ENCODE results near the gene TSEN54. TPM values are rescaled to one million over a fixed set of nuclear protein-coding genes. Genes with fewer than 3 reads are reported as not detected.

The TSEN54 gene
- total RNA-seq, 1 donor from 2014 or later = 21.0 TPM

DNA sequence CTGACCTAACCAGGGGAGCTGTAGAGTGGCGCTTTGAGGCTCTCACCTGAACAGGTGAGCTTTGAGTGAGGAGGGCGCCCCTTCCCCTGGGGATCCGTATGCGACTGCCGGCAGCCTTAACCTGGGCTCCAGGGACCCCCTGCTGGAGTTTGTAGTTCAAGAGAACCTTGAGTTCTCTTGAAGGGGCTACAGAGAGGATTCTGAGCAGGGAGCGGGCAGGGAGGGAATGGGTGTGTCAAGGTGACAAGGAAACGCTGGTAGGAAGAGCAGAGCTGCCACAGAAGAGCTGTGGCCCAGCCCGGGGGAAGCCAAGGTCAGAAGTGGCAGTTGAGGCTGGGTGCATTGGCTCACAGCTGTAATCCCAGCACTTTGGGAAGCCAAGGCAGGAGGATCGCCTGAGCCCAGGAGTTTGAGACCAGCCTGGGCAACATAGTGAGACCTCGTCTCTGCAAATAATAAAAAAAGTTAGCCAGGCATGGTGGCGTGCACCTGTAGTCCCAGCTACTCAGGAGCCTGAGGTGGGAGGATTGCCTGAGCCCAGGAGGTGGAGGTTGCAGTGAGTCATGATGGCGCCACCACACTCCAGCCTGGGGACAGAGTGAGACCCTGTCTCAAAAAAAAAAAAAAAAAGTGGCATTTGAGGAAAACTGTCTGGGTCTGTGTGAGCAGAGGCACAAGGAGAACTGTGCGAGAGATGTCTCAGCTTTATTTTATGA, 10.4 kb downstream of the TSEN54 start:
- TF ChIP-seq, protein P1, sequence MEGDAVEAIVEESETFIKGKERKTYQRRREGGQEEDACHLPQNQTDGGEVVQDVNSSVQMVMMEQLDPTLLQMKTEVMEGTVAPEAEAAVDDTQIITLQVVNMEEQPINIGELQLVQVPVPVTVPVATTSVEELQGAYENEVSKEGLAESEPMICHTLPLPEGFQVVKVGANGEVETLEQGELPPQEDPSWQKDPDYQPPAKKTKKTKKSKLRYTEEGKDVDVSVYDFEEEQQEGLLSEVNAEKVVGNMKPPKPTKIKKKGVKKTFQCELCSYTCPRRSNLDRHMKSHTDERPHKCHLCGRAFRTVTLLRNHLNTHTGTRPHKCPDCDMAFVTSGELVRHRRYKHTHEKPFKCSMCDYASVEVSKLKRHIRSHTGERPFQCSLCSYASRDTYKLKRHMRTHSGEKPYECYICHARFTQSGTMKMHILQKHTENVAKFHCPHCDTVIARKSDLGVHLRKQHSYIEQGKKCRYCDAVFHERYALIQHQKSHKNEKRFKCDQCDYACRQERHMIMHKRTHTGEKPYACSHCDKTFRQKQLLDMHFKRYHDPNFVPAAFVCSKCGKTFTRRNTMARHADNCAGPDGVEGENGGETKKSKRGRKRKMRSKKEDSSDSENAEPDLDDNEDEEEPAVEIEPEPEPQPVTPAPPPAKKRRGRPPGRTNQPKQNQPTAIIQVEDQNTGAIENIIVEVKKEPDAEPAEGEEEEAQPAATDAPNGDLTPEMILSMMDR (IDR thresholded peaks at IDR 0.05) = no peak
- Mint-ChIP-seq H3K27ac (no peak overlapping the region), H3K27me3 (no peaks in the 10 kb centered on the region), H3K4me3 (peak overlapping the region; percentile 77), H3K9me3 (no peaks in the 10 kb centered on the region), H3K36me3 (ENCODE audit: low read depth) (peaks cover 4% of the 10 kb centered on the region), H3K4me1 (peaks cover 10% of the 10 kb centered on the region)
- no peak for DNase-seq
- no peak for ATAC-seq (ENCODE audit: low read depth)
- ChIA-PET CTCF (interaction anchor here (0.7 to 2.5 kb wide), 2 partner anchors 10 to 62 kb away, joined by 3 to 16 read pairs; partner anchors contain the start of genes MYO15B and TSEN54), POLR2A (interaction anchor here (0.6 to 1.6 kb wide), 4 partner anchors 8 to 479 kb away, joined by 5 to 7 read pairs (median 6); partner anchors contain the start of gene TSEN54)
- intact Hi-C loops (cut with micrococcal nuclease) = no loop called here

DNA sequence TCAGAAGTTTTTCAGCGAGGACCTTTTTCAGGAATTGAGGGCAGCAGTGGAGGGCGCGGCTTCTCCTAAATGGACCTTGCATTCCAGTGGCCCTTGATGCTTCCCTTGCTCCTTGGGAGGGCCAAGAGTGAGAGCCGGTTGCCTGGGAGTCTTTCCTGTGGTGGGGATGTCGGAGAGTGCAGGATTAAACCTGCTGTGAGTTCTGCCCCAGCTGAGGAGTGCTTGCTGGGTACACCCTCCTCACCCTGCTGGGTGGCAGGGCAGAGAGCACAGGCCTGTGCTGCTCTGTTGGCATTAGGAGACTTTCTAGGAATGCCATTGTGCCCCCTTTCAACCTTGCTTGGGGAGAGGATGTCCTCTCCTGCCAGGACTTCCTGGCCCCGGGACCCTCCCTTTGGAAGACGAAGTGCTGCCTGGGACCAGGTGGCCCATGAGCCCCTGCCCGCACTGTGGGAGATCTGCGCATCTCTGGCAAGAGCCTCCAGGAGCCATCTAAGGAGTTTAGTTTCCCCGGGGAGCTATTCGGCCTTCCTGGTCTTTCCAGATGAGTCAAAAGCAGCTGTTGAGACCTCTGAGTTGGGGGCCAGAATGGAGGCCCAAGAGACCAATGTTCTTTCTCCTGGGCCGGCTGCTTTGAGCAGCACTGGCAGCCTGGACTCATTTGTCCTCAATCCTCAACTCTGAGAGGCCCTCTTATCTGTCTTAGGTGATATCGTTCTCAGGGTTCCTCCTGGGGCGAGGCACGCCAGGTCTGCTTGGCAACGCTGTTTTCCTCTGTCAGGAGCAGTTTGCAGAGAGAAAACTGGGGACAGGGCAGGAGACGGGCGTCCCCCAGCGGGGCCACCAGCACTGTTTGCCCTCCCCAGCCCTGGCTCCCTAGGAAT, 14.8 kb downstream of the TSEN54 start:
- Mint-ChIP-seq H3K4me1 (peaks cover 13% of the 10 kb centered on the region), H3K36me3 (ENCODE audit: low read depth) (peaks cover 10% of the 10 kb centered on the region), H3K27me3 (no peaks in the 10 kb centered on the region), H3K9me3 (no peaks in the 10 kb centered on the region), H3K4me3 (no peak overlapping the region), H3K27ac (no peak overlapping the region)
- ATAC-seq (ENCODE audit: low read depth) (no peak), DNase-seq (no peak)
- TF ChIP-seq, protein P1 (IDR thresholded peaks at IDR 0.05) = no peak
- CTCF ChIA-PET = no interaction called here
- POLR2A ChIA-PET = no interaction called here
- intact Hi-C loops (cut with micrococcal nuclease) = no loop called here

DNA sequence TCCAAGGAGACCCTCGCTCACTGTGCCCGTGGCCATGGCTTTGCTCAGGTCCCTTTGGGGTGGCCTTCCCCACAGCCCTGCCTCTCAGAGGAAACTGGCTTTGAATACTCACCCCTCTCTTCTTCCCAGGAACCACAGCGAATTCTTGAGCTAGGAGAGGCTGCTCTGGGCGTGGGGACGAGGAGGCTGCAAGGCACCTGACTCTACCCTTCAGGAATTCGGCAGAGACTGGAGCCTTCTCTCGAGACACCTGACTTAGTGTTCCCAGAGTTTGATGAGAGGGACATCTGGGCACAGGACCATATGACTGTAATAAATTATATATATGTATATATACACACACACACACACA, 15.4 kb downstream of the TSEN54 start:
- no peak for ATAC-seq (ENCODE audit: low read depth)
- H3K27me3 Mint-ChIP-seq = no peaks in the 10 kb centered on the region
- no peak overlapping the region for H3K4me3 Mint-ChIP-seq
- TF ChIP-seq, protein P1 (IDR thresholded peaks at IDR 0.05) = no peak
- H3K27ac Mint-ChIP-seq = no peak overlapping the region
- peaks cover 10% of the 10 kb centered on the region for H3K36me3 Mint-ChIP-seq (ENCODE audit: low read depth)
- CTCF ChIA-PET = no interaction called here
- POLR2A ChIA-PET = no interaction called here
- DNase-seq = no peak
- no peaks in the 10 kb centered on the region for H3K9me3 Mint-ChIP-seq
- intact Hi-C loops (cut with micrococcal nuclease) = no loop called here
- peaks cover 7% of the 10 kb centered on the region for H3K4me1 Mint-ChIP-seq

DNA sequence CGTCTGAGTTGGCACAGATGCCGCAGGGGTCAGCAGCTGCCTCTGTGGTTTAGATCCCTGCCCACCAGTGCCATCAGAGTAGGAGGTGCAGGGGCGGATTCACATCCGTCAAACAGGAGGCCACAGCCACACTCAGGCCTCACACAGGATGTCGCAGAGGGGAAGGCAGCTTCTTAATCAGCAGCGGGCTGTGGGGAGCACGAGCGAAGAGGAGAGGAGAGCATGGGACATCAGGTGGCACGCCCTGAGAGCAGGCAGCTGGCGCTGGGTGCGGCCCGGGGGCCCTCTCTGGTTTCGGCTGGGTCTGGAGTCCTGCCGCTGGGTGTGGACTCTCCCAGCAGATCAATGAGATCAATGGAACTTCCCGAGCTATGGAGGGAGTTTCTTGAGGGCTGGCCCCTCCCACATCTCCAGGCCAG, 18.8 kb downstream of the TSEN54 start:
- no peaks in the 10 kb centered on the region for H3K27me3 Mint-ChIP-seq
- no peak overlapping the region for H3K4me3 Mint-ChIP-seq
- peaks cover 6% of the 10 kb centered on the region for H3K4me1 Mint-ChIP-seq
- CTCF ChIA-PET = interaction anchor here (1.1 to 1.3 kb wide), 2 partner anchors 19 to 66 kb away, joined by 3 to 4 read pairs; partner anchors contain the start of gene TSEN54
- ATAC-seq (ENCODE audit: low read depth) = peak; percentile 67
- no peaks in the 10 kb centered on the region for H3K9me3 Mint-ChIP-seq
- DNase-seq = no peak
- POLR2A ChIA-PET = interaction anchor here (0.6 to 1.9 kb wide), 4 partner anchors 10 to 53 kb away, joined by 3 to 7 read pairs (median 4); partner anchors contain the start of genes LLGL2 and TSEN54
- intact Hi-C loops (cut with micrococcal nuclease) = no loop called here
- peak overlapping the region; percentile 50 for H3K27ac Mint-ChIP-seq
- TF ChIP-seq, protein P1 (IDR thresholded peaks at IDR 0.05) = no peak
- H3K36me3 Mint-ChIP-seq (ENCODE audit: low read depth) = peaks cover 12% of the 10 kb centered on the region

DNA sequence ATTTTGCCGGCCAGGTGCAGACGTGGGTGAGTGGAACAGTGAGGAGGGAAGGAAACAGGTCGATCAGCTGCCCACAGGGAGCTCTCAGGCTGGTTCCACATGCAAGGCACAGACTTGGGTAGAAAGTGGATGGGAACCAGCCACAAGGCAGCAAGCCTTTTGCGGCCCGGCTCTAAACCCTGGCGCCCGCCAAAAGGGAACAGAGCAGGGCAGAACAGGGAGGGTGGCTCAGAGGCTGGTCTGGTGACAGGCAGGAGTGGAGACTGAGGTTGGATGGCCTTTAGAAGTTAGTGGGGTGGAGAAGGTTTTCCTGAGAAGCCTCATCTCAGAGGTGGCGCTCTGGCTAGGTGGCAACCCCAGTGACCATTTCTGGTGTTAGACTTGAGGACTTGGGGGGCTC, 19.5 kb downstream of the TSEN54 start:
- intact Hi-C loops (cut with micrococcal nuclease) = no loop called here
- H3K27me3 Mint-ChIP-seq = no peaks in the 10 kb centered on the region

More for the DNA sequence above, 19.5 kb downstream of the TSEN54 start:
- no peak for DNase-seq
- Mint-ChIP-seq H3K4me1 (peaks cover 6% of the 10 kb centered on the region), H3K36me3 (ENCODE audit: low read depth) (peaks cover 12% of the 10 kb centered on the region), H3K9me3 (no peaks in the 10 kb centered on the region), H3K27ac (no peak overlapping the region), H3K4me3 (no peak overlapping the region)
- TF ChIP-seq, protein P1 (IDR thresholded peaks at IDR 0.05) = no peak
- no peak for ATAC-seq (ENCODE audit: low read depth)
- POLR2A ChIA-PET = interaction anchor here (1.2 to 1.9 kb wide), 3 partner anchors 11 to 52 kb away, joined by 3 to 7 read pairs (median 4); partner anchors contain the start of genes LLGL2 and TSEN54
- CTCF ChIA-PET = no interaction called here
